CD4-positive, alpha-beta memory T cell (primary cell): ENCODE data around the gene AJAP1. TPM values are rescaled to one million over a fixed set of nuclear protein-coding genes. Genes with fewer than 3 reads are reported as not detected.

Source experiments
- CTCF ChIA-PET: fragments of 350-600 bp; sonication (Branson Sonifier 250); formaldehyde crosslinking; loops from one replicate; lab custom pipeline; 2021; ENCODE audit warnings: inconsistent platforms; ENCODE audit not compliant: partially characterized antibody; lab: Charles Lee
- POLR2A ChIA-PET: fragments of 350-600 bp; sonication (Branson Sonifier 250); formaldehyde crosslinking; loops from one replicate; lab custom pipeline; 2021; ENCODE audit not compliant: partially characterized antibody; lab: Charles Lee
- DNase-seq, 5 donors: peaks; one replicate each; pipeline versions ENCODE4 v3.0.0 to v3.0.0-alpha.2; 2020 to 2022; ENCODE audit warnings: mixed read lengths in 1 of 5
- H3K27ac ChIP-seq: one replicate; pipeline ENCODE4 v1.7.0; 2013; ENCODE audit warnings: low read depth, low read length
- H3K27me3 ChIP-seq: 2 replicates; pipeline ENCODE4 v1.7.0; 2013; ENCODE audit warnings: mild to moderate bottlenecking, low read length, moderate library complexity; ENCODE audit not compliant: insufficient read depth
- H3K36me3 ChIP-seq: 2 replicates; pipeline ENCODE4 v1.7.0; 2013; ENCODE audit warnings: mild to moderate bottlenecking, low read length, moderate library complexity; ENCODE audit not compliant: insufficient read depth
- H3K4me1 ChIP-seq: 2 replicates; pipeline ENCODE4 v1.7.0; 2013; ENCODE audit warnings: mild to moderate bottlenecking, low read length, moderate library complexity; ENCODE audit not compliant: insufficient read depth
- H3K4me3 ChIP-seq, 2 donors: one replicate each; pipeline ENCODE4 v1.7.0; 2013; ENCODE audit warnings: low read length in 2 of 2, mild to moderate bottlenecking in 1 of 2
- H3K9me3 ChIP-seq, 2 donors: one replicate each; pipeline ENCODE4 v1.7.0; 2013; ENCODE audit warnings: low read length in 2 of 2, control low read depth in 1 of 2; ENCODE audit not compliant: control insufficient read depth in 1 of 2
- H3K27ac Mint-ChIP-seq, 7 donors: one replicate each; pipeline ENCODE4 v1.8.0; 2020 to 2021; ENCODE audit warnings: mixed read lengths in 7 of 7, mild to moderate bottlenecking in 6 of 7, inconsistent platforms in 3 of 7, moderate library complexity in 3 of 7
- H3K27me3 Mint-ChIP-seq, 2 donors: one replicate each; pipeline ENCODE4 v1.8.0; 2020 to 2021; ENCODE audit warnings: mixed read lengths in 2 of 2
- H3K36me3 Mint-ChIP-seq, 2 donors: one replicate each; pipeline ENCODE4 v1.8.0; 2020 to 2021; ENCODE audit warnings: mixed read lengths in 2 of 2, inconsistent platforms in 1 of 2, mild to moderate bottlenecking in 1 of 2
- H3K4me1 Mint-ChIP-seq, 4 donors: one replicate each; pipeline ENCODE4 v1.8.0; 2020 to 2021; ENCODE audit warnings: mixed read lengths in 4 of 4, mild to moderate bottlenecking in 1 of 4
- H3K4me3 Mint-ChIP-seq, 8 donors: one replicate each; pipeline ENCODE4 v1.8.0; 2020 to 2021; ENCODE audit warnings: mixed read lengths in 8 of 8, mild to moderate bottlenecking in 7 of 8, moderate library complexity in 6 of 8, inconsistent platforms in 3 of 8
- H3K9me3 Mint-ChIP-seq, 8 donors: one replicate each; pipeline ENCODE4 v1.8.0; 2020 to 2021; ENCODE audit warnings: mixed read lengths in 8 of 8, mild to moderate bottlenecking in 5 of 8, inconsistent platforms in 3 of 8, moderate library complexity in 1 of 8
- intact Hi-C: fragments of 100-400 bp; cut with micrococcal nuclease; formaldehyde crosslinking; loops from one replicate; pipeline ENCODE4 v1.15.1; 2023
- polyA plus RNA-seq, 2 donors: library from polyadenylated mRNA; unstranded; fragments of 300-500 nt; fragmentation: Illumina TruSeq; gene quantifications; one replicate each; pipeline ENCODE4 v1.2.3, GENCODE V29; 2021
- total RNA-seq, 2 experiments: library from RNA; stranded (reverse); gene quantifications; one replicate each; pipeline ENCODE4 v1.2.3, GENCODE V29; 2021

Gene AJAP1
- total and polyA plus RNA-seq, 4 experiments from 2014 or later: 0.09 TPM; not detected in 3

DNA sequence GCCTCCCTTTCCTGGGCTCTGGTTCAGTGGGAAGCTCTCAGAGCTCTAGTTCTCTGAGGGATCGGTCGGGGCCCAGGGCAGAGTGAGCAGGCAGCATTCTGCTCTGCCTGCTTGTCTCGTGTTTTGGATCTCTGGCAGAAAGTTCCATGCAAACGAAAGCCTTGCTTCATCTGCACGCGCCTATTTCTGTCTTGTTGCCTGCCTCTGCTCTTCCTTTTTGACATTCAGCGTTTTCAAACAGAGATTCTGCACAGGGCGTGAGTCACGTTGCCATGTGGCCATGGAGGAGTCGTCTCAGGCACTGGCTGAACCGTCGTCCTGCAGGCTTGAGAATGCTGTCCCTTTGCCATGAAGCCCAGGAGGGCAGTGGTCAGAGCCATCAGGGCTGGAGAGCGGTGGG is 20.3 kb downstream of the AJAP1 start:
- H3K27ac Mint-ChIP-seq: peak overlapping the region in 1 of 7 donors; percentile 10
- peaks cover 7 to 8% of the 10 kb centered on the region in 2 donors for H3K27me3 Mint-ChIP-seq
- no peak overlapping the region for H3K4me3 Mint-ChIP-seq
- no peak overlapping the region for H3K27ac ChIP-seq
- no peaks in the 10 kb centered on the region for H3K36me3 Mint-ChIP-seq
- H3K9me3 ChIP-seq: no peaks in the 10 kb centered on the region
- no peaks in the 10 kb centered on the region for H3K36me3 ChIP-seq
- intact Hi-C loops: no loop called here
- no peak for DNase-seq
- H3K9me3 Mint-ChIP-seq: peaks cover 0 to 21% (median 13%) of the 10 kb centered on the region in 8 donors
- no peaks in the 10 kb centered on the region for H3K27me3 ChIP-seq
- CTCF ChIA-PET: no interaction called here
- POLR2A ChIA-PET: no interaction called here
- H3K4me3 ChIP-seq: no peak overlapping the region
- no peaks in the 10 kb centered on the region for H3K4me1 ChIP-seq
- H3K4me1 Mint-ChIP-seq: no peaks in the 10 kb centered on the region

- Histone ChIP-seq H3K36me3 (no peaks in the 10 kb centered on the region), H3K4me3 (no peak overlapping the region), H3K27me3 (no peaks in the 10 kb centered on the region), H3K4me1 (no peaks in the 10 kb centered on the region), H3K27ac (no peak overlapping the region), H3K9me3 (no peaks in the 10 kb centered on the region)
- H3K36me3 Mint-ChIP-seq: no peaks in the 10 kb centered on the region
- no peak overlapping the region for H3K4me3 Mint-ChIP-seq
- H3K9me3 Mint-ChIP-seq: peaks cover 0 to 28% (median 17%) of the 10 kb centered on the region in 8 donors
- H3K27me3 Mint-ChIP-seq: peaks cover 7% of the 10 kb centered on the region in 2 donors
- H3K27ac Mint-ChIP-seq: no peak overlapping the region
- intact Hi-C loops: no loop called here
- ChIA-PET POLR2A (no interaction called here), CTCF (no interaction called here)
- no peak for DNase-seq
- H3K4me1 Mint-ChIP-seq: no peaks in the 10 kb centered on the region
Measured at GRCh38 chr1:4675454-4676186, 21.2 kb downstream of the AJAP1 start.

DNA sequence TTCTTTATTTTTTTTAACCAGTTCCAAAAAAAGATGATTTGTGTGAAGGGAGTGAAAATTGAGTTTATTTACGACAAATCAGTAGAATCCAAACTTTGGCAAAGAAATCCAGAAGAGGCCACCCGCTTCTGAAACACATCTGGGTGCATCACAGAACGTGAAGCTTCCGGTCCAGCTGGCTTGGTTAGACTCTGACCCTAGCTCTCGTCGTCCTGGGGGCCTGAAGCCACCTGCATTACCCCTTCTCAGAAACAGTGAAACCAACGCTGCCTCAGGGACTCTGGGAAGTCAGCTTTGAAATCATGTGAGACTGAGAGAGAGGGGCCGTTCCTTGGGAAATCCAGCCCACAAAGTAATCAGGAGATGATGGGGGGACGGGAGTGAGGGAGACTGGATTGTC is 21.8 kb downstream of the AJAP1 start:
- Histone ChIP-seq H3K4me3 (no peak overlapping the region), H3K27me3 (no peaks in the 10 kb centered on the region), H3K36me3 (no peaks in the 10 kb centered on the region), H3K9me3 (no peaks in the 10 kb centered on the region), H3K4me1 (no peaks in the 10 kb centered on the region), H3K27ac (no peak overlapping the region)
- no peak for DNase-seq
- intact Hi-C loops: no loop called here
- ChIA-PET POLR2A (no interaction called here), CTCF (no interaction called here)
- no peaks in the 10 kb centered on the region for H3K4me1 Mint-ChIP-seq
- no peak overlapping the region for H3K4me3 Mint-ChIP-seq
- peaks cover 5 to 9% of the 10 kb centered on the region in 2 donors for H3K27me3 Mint-ChIP-seq
- no peak overlapping the region for H3K27ac Mint-ChIP-seq
- H3K36me3 Mint-ChIP-seq: no peaks in the 10 kb centered on the region
- peaks cover 0 to 30% (median 18%) of the 10 kb centered on the region in 8 donors for H3K9me3 Mint-ChIP-seq

- H3K4me3 ChIP-seq: no peak overlapping the region
- ChIA-PET CTCF (no interaction called here), POLR2A (no interaction called here)
- no peak for DNase-seq
- H3K36me3 Mint-ChIP-seq: no peaks in the 10 kb centered on the region
- intact Hi-C loops: no loop called here
- no peaks in the 10 kb centered on the region for H3K4me1 ChIP-seq
- H3K9me3 ChIP-seq: no peaks in the 10 kb centered on the region
- no peaks in the 10 kb centered on the region for H3K36me3 ChIP-seq
- H3K27ac Mint-ChIP-seq: no peak overlapping the region
- no peaks in the 10 kb centered on the region for H3K27me3 ChIP-seq
- H3K4me3 Mint-ChIP-seq: no peak overlapping the region
- peaks cover 3 to 7% of the 10 kb centered on the region in 2 donors for H3K27me3 Mint-ChIP-seq
- no peak overlapping the region for H3K27ac ChIP-seq
- H3K4me1 Mint-ChIP-seq: no peaks in the 10 kb centered on the region
- H3K9me3 Mint-ChIP-seq: peaks cover 0 to 30% (median 18%) of the 10 kb centered on the region in 8 donors
Measured at GRCh38 chr1:4677608-4678007, 23.2 kb downstream of the AJAP1 start.

- H3K36me3 ChIP-seq: no peaks in the 10 kb centered on the region
- Mint-ChIP-seq H3K4me3 (no peak overlapping the region), H3K4me1 (no peaks in the 10 kb centered on the region), H3K27me3 (peaks cover 3 to 7% of the 10 kb centered on the region in 2 donors), H3K9me3 (peaks cover 0 to 30% (median 18%) of the 10 kb centered on the region in 8 donors), H3K36me3 (no peaks in the 10 kb centered on the region), H3K27ac (no peak overlapping the region)
- no peak for DNase-seq
- POLR2A ChIA-PET: no interaction called here
- intact Hi-C loops: no loop called here
- no peaks in the 10 kb centered on the region for H3K27me3 ChIP-seq
- H3K4me3 ChIP-seq: no peak overlapping the region
- no peaks in the 10 kb centered on the region for H3K4me1 ChIP-seq
- H3K27ac ChIP-seq: no peak overlapping the region
- CTCF ChIA-PET: no interaction called here
- no peaks in the 10 kb centered on the region for H3K9me3 ChIP-seq
Measured at GRCh38 chr1:4678066-4678717, 23.8 kb downstream of the AJAP1 start.

- H3K9me3 ChIP-seq: no peaks in the 10 kb centered on the region
- Mint-ChIP-seq H3K27me3 (peaks cover 5 to 12% of the 10 kb centered on the region in 2 donors), H3K9me3 (peaks cover 0 to 30% (median 18%) of the 10 kb centered on the region in 8 donors), H3K4me1 (no peaks in the 10 kb centered on the region), H3K4me3 (no peak overlapping the region), H3K27ac (no peak overlapping the region), H3K36me3 (no peaks in the 10 kb centered on the region)
- no peak overlapping the region for H3K27ac ChIP-seq
- H3K27me3 ChIP-seq: no peaks in the 10 kb centered on the region
- ChIA-PET CTCF (no interaction called here), POLR2A (no interaction called here)
- H3K36me3 ChIP-seq: no peaks in the 10 kb centered on the region
- intact Hi-C loops: no loop called here
- H3K4me3 ChIP-seq: no peak overlapping the region
- no peaks in the 10 kb centered on the region for H3K4me1 ChIP-seq
- DNase-seq: no peak
Measured at GRCh38 chr1:4681026-4681425, 26.6 kb downstream of the AJAP1 start.

- ChIA-PET POLR2A (no interaction called here), CTCF (no interaction called here)
- no peak for DNase-seq
- H3K9me3 ChIP-seq: no peaks in the 10 kb centered on the region
- Mint-ChIP-seq H3K36me3 (no peaks in the 10 kb centered on the region), H3K27me3 (peaks cover 7 to 19% of the 10 kb centered on the region in 2 donors), H3K27ac (no peak overlapping the region), H3K4me1 (no peaks in the 10 kb centered on the region), H3K9me3 (peaks cover 0 to 28% (median 17%) of the 10 kb centered on the region in 8 donors), H3K4me3 (no peak overlapping the region)
- H3K36me3 ChIP-seq: no peaks in the 10 kb centered on the region
- H3K27me3 ChIP-seq: no peaks in the 10 kb centered on the region
- H3K27ac ChIP-seq: no peak overlapping the region
- intact Hi-C loops: no loop called here
- H3K4me1 ChIP-seq: no peaks in the 10 kb centered on the region
- no peak overlapping the region for H3K4me3 ChIP-seq
Measured at GRCh38 chr1:4682607-4683220, 28.3 kb downstream of the AJAP1 start.
